ENCODE measurements around the gene EIF4H. TPM values are rescaled to one million over a fixed set of nuclear protein-coding genes. Genes with fewer than 3 reads are reported as not detected.

Gene EIF4H
- total and polyA plus RNA-seq, 7 donors, result 196 to 327 (median 263) TPM

- Histone ChIP-seq H3K36me3 (ENCODE audit: insufficient read depth in 1 of 2, low read depth in 1 of 2) (peaks cover 11 to 34% of the 10 kb centered on the region in 2 donors), H3K4me1 (peaks cover 85% of the 10 kb centered on the region), H3K27ac (peak overlapping the region; percentile 74), H3K9me3 (no peaks in the 10 kb centered on the region), H3K27me3 (ENCODE audit: insufficient read depth in 3 of 3, low read length in 2 of 3) (no peaks in the 10 kb centered on the region), H3K4me3 (peak overlapping the region; percentile 33)
- 9 to 17% (median 12%) methylated on average over 5 of the region's 5 CpGs for WGBS, 3 donors
- intact Hi-C loops (cut with DNase I), result no loop called here
- no peak for TF ChIP-seq CTCF (IDR thresholded peaks at IDR 0.05)
- no peak for ATAC-seq
- DNase-seq, result no peak
Measured at GRCh38 chr7:74185636-74186035, 11.5 kb downstream of the EIF4H start.

GRCh38 chr7:74187915-74188675 lies 13.9 kb downstream of the EIF4H start:
- DNase-seq (peak in 1 of 2 donors; percentile 41), ATAC-seq (peak; percentile 67 to 88 (median 78))
- Histone ChIP-seq H3K36me3 (ENCODE audit: insufficient read depth in 1 of 2, low read depth in 1 of 2) (peaks cover 16 to 59% of the 10 kb centered on the region in 2 donors), H3K27me3 (ENCODE audit: insufficient read depth in 3 of 3, low read length in 2 of 3) (no peaks in the 10 kb centered on the region), H3K9me3 (no peaks in the 10 kb centered on the region), H3K27ac (peak overlapping the region; percentile 74), H3K4me1 (peaks cover 60% of the 10 kb centered on the region), H3K4me3 (peak overlapping the region; percentile 14)
- intact Hi-C loops (cut with DNase I), result no loop called here
- no peak for TF ChIP-seq CTCF (IDR thresholded peaks at IDR 0.05)
- WGBS, 3 donors, result 21 to 28% (median 23%) methylated on average over 11 of the region's 11 CpGs

GRCh38 chr7:74190259-74190658 lies 16.1 kb downstream of the EIF4H start:
- DNase-seq (no peak), ATAC-seq (no peak)
- H3K4me3 ChIP-seq, result no peak overlapping the region
- no peaks in the 10 kb centered on the region for H3K27me3 ChIP-seq (ENCODE audit: insufficient read depth in 3 of 3, low read length in 2 of 3)
- no peaks in the 10 kb centered on the region for H3K9me3 ChIP-seq
- intact Hi-C loops (cut with DNase I), result no loop called here
- 90 to 94% (median 92%) methylated on average over 7 of the region's 7 CpGs for whole genome bisulfite sequencing, 3 donors
- H3K27ac ChIP-seq, result no peak overlapping the region
- peaks cover 19 to 80% of the 10 kb centered on the region in 2 donors for H3K36me3 ChIP-seq (ENCODE audit: insufficient read depth in 1 of 2, low read depth in 1 of 2)
- peaks cover 38% of the 10 kb centered on the region for H3K4me1 ChIP-seq
- no peak for TF ChIP-seq CTCF (IDR thresholded peaks at IDR 0.05)

GRCh38 chr7:74191231-74191630 lies 17.1 kb downstream of the EIF4H start:
- DNase-seq (no peak), ATAC-seq (no peak)
- Histone ChIP-seq H3K36me3 (ENCODE audit: insufficient read depth in 1 of 2, low read depth in 1 of 2) (peaks cover 19 to 90% of the 10 kb centered on the region in 2 donors), H3K4me1 (peaks cover 29% of the 10 kb centered on the region), H3K27ac (no peak overlapping the region), H3K27me3 (ENCODE audit: insufficient read depth in 3 of 3, low read length in 2 of 3) (no peaks in the 10 kb centered on the region), H3K4me3 (no peak overlapping the region), H3K9me3 (no peaks in the 10 kb centered on the region)
- 82 to 88% (median 85%) methylated on average over 9 of the region's 9 CpGs for WGBS, 3 donors
- no peak for TF ChIP-seq CTCF (IDR thresholded peaks at IDR 0.05)
- intact Hi-C loops (cut with DNase I), result no loop called here
